Measurements from ENCODE around the gene CIAO3.

CIAO3 gene

GRCh38 chr16:721765-722540 lies 18.8 kb downstream of the CIAO3 start:
- no peak for DNase-seq

GRCh38 chr16:720990-721764 lies 19.6 kb downstream of the CIAO3 start, which contains the start of gene ANTKMT:
ANTKMT (plus strand) TSS chr16:721146; CDS start chr16:721275, 129 bp downstream.
- peak; percentile 83 for DNase-seq

GRCh38 chr16:720447-720989 lies 20.3 kb downstream of the CIAO3 start:
- peak; percentile 72 for DNase-seq

- no peak for DNase-seq
Measured at GRCh38 chr16:719815-720446, 20.9 kb downstream of the CIAO3 start.

- no peak for DNase-seq
Measured at GRCh38 chr16:718922-719321, 21.9 kb downstream of the CIAO3 start.

GRCh38 chr16:718389-718788 lies 22.4 kb downstream of the CIAO3 start:
- DNase-seq: no peak

GRCh38 chr16:717450-718245 lies 23.1 kb downstream of the CIAO3 start:
- DNase-seq: no peak

GRCh38 chr16:716768-717325 lies 23.9 kb downstream of the CIAO3 start:
- DNase-seq: no peak

- DNase-seq: no peak
Measured at GRCh38 chr16:716200-716568, 24.6 kb downstream of the CIAO3 start.

- no peak for DNase-seq
Measured at GRCh38 chr16:715477-716199, 25.2 kb downstream of the CIAO3 start.

- peak; percentile 63 for DNase-seq
Measured at GRCh38 chr16:714558-715476, 26.0 kb downstream of the CIAO3 start, which contains the start of gene METRN. METRN (plus strand) TSS chr16:715118; CDS start chr16:715290, 172 bp downstream.

- DNase-seq: no peak
Measured at GRCh38 chr16:714079-714478, 26.7 kb downstream of the CIAO3 start.

GRCh38 chr16:712740-713250 lies 28.0 kb downstream of the CIAO3 start:
- peak; percentile 17 for DNase-seq

- DNase-seq: peak; percentile 5
Measured at GRCh38 chr16:711548-712320, 29.1 kb downstream of the CIAO3 start.

- no peak for DNase-seq
Measured at GRCh38 chr16:711084-711483, 29.7 kb downstream of the CIAO3 start.

GRCh38 chr16:710500-711075 lies 30.2 kb downstream of the CIAO3 start:
- DNase-seq: no peak

GRCh38 chr16:709566-710499 lies 31.0 kb downstream of the CIAO3 start:
- no peak for DNase-seq

GRCh38 chr16:708959-709358 lies 31.8 kb downstream of the CIAO3 start:
- no peak for DNase-seq
